GM12874 (cell line): ENCODE results near the gene ATP7B.

Experiments used
- CTCF ChIP-seq: IDR thresholded peaks from 2 replicates; pipeline ENCODE4 v1.5.1; 2011; ENCODE audit warnings: low read depth, mild to moderate bottlenecking, control low read depth, low read length, moderate library complexity; ENCODE audit not compliant: insufficient read depth

Gene ATP7B

DNA sequence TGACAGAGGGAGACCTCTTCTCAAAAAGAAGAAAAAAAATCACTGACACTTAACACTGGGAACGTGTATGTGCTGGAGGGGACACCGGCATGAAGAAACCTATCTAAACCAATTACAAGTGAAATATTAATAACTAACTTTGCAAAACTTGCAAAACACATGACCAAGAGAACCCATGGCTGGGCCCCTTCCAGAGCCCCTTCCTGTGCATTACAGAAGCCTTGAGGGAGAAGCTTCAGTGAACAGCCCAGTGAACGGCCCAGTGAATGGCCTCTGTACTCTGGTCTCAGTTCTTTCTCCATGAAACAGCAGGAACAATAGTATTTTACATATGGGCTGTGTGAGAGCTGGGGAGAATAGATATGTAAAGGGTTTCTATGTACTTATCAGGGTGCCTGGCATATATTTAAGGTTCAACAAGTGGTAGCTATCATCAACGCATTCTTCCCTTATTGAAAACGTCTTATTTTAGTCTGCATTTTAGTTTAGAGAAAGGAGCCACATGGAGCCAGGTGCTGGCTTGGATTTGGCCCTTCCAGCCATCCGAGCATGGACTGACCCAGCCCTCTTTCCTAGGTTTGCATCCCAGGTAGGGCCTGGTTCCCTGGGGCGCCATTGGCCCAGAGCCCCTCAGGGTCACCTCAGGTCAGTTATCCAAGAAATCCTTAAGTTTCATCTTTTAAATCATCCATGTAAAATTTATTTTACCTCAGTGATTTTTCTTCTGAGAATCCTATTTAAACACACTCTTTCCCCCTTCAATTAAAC is 95.0 kb downstream of the ATP7B start:
- TF ChIP-seq CTCF, result no peak

DNA sequence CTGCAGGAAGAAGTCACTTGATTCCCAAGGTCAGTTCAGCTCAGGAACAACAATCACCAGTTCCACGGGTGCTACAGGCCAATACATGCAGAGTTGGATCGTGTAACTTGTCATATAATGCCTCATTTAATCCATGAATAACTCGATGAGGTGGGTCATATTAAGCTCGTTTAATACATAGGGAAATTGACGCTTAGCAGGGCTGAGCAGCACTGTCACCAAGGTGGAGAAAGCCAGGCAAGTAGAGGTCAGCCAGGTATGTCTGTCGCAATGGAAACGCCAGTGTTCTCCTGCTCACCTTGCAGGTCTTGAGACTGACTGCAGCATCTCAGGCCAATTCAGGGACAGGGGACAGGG is 97.1 kb downstream of the ATP7B start:
- TF ChIP-seq CTCF, result no peak

DNA sequence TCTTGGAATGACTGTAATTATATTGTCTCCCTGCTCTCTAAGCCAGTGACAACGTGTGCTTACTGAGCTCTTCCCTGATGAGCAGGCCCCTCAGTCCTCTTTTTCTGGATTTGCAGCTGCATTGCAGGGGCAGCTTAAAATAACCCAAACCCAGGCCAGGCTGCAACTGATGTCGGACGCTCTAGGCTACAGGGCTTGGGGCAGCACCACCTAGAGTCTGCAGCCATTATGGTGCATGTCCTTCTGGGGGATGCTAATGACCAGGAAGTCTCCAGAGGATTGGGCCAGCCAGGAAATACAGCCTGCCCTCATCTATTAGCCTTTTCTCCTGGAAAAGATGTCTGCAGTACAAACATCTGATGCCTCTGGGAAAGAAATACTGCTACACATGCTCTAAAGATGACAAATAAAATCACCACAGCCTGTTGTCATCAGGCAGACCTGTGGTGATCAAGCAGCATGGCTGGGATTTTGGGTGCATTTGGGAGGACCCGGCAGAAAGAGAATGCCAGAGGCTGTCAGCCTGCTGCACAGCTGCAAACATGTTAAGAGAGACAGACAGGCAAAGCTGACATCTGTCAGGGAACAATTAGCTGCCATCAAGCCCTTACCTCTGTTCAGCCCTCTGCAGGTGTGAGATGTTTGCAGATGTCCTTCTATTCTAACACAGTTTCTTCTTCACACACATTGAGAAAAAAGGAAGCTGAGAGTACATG is 97.7 kb downstream of the ATP7B start:
- no peak for TF ChIP-seq CTCF

- no peak for TF ChIP-seq CTCF
These were observed 98.6 kb downstream of the ATP7B start for GRCh38 chr13:51912511-51913225.

DNA sequence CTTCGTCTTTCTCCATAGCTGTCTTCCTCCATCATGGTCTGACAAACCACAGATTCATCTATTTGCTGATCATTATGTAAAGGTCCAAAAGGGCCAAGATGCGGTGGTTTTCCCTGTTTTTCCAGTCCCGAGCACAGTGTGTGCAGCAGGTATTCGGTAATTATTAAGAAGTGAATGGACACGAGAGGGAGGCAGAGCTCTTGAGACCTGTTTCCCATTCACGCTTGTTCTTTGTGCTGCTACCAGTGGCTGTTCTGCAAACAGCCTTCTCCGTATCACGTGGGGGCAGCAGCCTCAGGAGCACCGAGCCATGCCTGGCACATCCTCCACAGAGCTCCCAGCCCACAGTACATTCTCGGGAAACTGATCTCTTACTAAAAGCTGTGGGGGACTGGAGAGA is 99.2 kb downstream of the ATP7B start:
- no peak for TF ChIP-seq CTCF

DNA sequence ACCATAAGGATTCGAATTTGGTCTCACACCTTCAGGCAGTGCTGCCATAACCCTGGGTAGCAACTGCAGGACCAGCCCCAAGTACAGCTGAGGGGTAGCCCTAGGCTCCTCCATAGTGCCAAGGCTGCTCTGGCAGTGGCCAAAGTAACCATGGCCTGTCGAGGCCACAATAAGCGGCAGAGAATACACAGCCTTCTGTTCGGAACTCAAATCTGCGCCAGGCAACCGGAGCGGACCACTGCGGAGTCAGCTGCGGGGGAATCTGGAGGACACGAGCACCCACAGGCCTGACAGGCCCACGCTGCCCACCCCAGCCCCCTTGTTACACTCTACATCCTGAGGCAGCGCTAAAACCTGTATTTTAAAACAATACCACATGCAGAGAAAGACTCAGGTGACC is 100.7 kb downstream of the ATP7B start:
- TF ChIP-seq CTCF, result no peak

DNA sequence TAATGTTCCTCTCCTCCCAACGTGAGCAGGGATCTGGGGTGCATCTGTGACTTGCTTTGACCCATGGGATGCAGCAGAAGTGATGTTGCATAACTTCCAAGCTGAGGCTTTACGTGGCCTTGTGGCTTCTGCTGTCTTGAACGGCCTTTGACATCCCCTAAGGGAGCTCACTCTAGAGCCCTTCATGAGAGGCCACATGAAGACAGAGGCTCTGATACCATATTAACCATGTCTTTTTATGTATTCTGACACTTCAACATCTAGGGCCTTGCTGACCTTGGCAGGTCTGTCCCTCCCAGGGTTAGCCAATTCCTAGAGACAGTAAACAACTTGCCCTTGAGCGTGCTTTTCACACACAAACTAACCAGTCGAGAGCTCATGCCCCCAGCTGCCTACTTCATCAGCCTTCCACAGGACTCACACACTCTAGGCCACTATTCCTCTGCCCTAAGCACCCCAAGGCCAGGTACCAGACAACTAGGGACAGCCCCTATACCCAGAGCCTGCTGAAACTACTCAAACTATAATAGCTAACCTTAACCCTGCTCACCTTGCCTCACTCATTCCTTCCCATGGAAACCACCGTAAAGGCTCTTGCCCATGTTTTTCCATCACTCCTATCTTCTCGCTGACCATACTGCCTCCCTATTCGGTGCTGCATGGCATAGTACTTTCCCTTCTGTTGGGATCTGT is 104.1 kb downstream of the ATP7B start:
- TF ChIP-seq CTCF, result no peak
